ENCODE measurements around the gene GMFB.

- TF ChIP-seq POLR2A (IDR thresholded peaks at IDR 0.05; ENCODE audit: low read depth, low read length) (peak; percentile 76), POLR2AphosphoS5 (IDR thresholded peaks at IDR 0.05; ENCODE audit: low read length) (peak; percentile 71; the same call in 1 of the 2 replicates)
Measured at GRCh38 chr14:54509546-54510501, 21.0 kb upstream of the GMFB start, which contains the start of gene CGRRF1.
